ENCODE measurements around the gene ERCC5.

Gene ERCC5

GRCh38 chr13:102845289-102845629 is 573 bp upstream of the ERCC5 start:
- DNase-seq (ENCODE audit: low read depth, low spot score) = no peak

GRCh38 chr13:102846261-102847015 is 606 bp downstream of the ERCC5 start:
- DNase-seq (ENCODE audit: low read depth, low spot score) = peak; percentile 11

GRCh38 chr13:102847272-102848234 is 1.7 kb downstream of the ERCC5 start:
- DNase-seq (ENCODE audit: low read depth, low spot score) = peak; percentile 20

- no peak for DNase-seq (ENCODE audit: low read depth, low spot score)
These were observed 3.1 kb downstream of the ERCC5 start for GRCh38 chr13:102848956-102849355.

- DNase-seq (ENCODE audit: low read depth, low spot score) = no peak
These were observed 6.7 kb downstream of the ERCC5 start for GRCh38 chr13:102852556-102852955.

- DNase-seq (ENCODE audit: low read depth, low spot score) = no peak
These were observed 8.8 kb downstream of the ERCC5 start for GRCh38 chr13:102854675-102855074.

- no peak for DNase-seq (ENCODE audit: low read depth, low spot score)
These were observed 10.7 kb downstream of the ERCC5 start for GRCh38 chr13:102856557-102856956.

GRCh38 chr13:102862624-102863210 is 16.9 kb downstream of the ERCC5 start:
- DNase-seq (ENCODE audit: low read depth, low spot score) = no peak

- no peak for DNase-seq (ENCODE audit: low read depth, low spot score)
These were observed 17.8 kb downstream of the ERCC5 start for GRCh38 chr13:102863590-102863989.

- no peak for DNase-seq (ENCODE audit: low read depth, low spot score)
These were observed 22.6 kb downstream of the ERCC5 start for GRCh38 chr13:102868366-102868936.

GRCh38 chr13:102869948-102870676 is 24.3 kb downstream of the ERCC5 start:
- DNase-seq (ENCODE audit: low read depth, low spot score) = no peak

- peak; percentile 68 for DNase-seq (ENCODE audit: low read depth, low spot score)
These were observed 25.0 kb downstream of the ERCC5 start for GRCh38 chr13:102870677-102871415.

- DNase-seq (ENCODE audit: low read depth, low spot score) = no peak
These were observed 26.3 kb downstream of the ERCC5 start for GRCh38 chr13:102872131-102872530.

GRCh38 chr13:102872531-102872930 is 26.7 kb downstream of the ERCC5 start:
- no peak for DNase-seq (ENCODE audit: low read depth, low spot score)

- no peak for DNase-seq (ENCODE audit: low read depth, low spot score)
These were observed 27.8 kb downstream of the ERCC5 start for GRCh38 chr13:102873653-102874052.

- DNase-seq (ENCODE audit: low read depth, low spot score) = no peak
These were observed 29.4 kb downstream of the ERCC5 start for GRCh38 chr13:102875256-102875655.

GRCh38 chr13:102877303-102877702 is 31.5 kb downstream of the ERCC5 start:
- no peak for DNase-seq (ENCODE audit: low read depth, low spot score)

GRCh38 chr13:102878481-102878880 is 32.6 kb downstream of the ERCC5 start:
- DNase-seq (ENCODE audit: low read depth, low spot score) = no peak

GRCh38 chr13:102879793-102880499 is 34.1 kb downstream of the ERCC5 start:
- DNase-seq (ENCODE audit: low read depth, low spot score) = no peak
